ENCODE results near the gene PGM5.
"Not testable (repeated sequence)": the region's sequence is repeated elsewhere in the genome, so short reads cannot be mapped to it uniquely, and the experiment has no call there.

The PGM5 gene

GRCh38 chr9:68383894-68384293 is 27.5 kb downstream of the PGM5 start:
- DNase-seq, result not testable (repeated sequence)

DNA sequence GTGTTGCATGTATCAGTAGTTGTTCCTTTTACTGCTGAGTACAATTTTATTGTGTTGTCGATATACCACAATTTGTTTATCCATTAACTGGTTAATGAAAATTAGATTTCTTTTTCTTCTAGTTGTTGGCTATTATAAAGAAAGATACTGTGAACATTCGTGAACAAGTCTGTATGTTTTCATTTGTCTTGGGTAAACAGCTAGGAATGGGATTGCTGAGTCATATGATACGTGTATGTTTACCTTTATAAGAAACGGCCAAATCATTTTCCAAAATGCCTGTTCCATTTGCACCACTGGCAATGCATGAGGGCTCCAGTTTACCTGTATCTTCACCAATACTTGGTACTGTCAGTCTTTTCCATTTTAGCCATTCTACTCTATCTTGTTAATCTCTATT is 33.1 kb downstream of the PGM5 start:
- DNase-seq, result not testable (repeated sequence)

DNA sequence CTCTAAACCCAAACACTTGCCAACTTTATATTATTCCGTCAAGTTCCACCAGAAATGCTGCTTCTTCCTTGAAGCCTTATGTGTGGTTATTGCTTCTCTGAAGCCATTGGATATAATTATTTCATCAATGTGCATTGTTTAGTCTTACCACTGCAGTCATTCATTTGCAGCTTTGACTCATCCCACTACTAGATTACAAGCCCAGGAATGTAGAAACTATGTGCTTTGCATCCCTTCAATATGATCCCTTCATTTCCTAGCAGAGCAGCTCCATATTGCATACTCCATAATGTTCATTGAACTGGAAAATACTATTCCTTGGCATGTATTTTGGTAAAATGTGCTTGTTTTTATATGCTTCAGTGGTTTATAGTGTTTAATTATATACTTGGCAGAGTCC is 34.3 kb downstream of the PGM5 start:
- not testable (repeated sequence) for DNase-seq

GRCh38 chr9:68396411-68397094 is 40.1 kb downstream of the PGM5 start:
- not testable (repeated sequence) for DNase-seq

DNA sequence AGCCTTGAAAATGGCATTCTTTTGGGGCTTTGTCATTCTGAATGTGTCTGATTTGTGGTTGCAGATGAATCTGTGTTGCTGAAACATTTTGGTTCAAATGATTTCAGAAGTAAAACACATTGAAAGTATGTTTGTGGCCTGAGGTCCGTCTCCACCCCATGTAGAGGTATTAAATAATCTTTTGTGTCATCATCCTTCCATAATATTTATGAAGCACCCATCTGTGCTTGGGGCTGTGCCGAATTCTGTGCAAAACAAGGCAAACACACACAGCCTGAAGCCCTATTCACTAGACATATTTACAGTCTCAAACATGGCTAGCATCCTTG is 40.6 kb downstream of the PGM5 start:
- DNase-seq, result not testable (repeated sequence)

GRCh38 chr9:68397796-68398195 is 41.4 kb downstream of the PGM5 start:
- DNase-seq, result not testable (repeated sequence)

DNA sequence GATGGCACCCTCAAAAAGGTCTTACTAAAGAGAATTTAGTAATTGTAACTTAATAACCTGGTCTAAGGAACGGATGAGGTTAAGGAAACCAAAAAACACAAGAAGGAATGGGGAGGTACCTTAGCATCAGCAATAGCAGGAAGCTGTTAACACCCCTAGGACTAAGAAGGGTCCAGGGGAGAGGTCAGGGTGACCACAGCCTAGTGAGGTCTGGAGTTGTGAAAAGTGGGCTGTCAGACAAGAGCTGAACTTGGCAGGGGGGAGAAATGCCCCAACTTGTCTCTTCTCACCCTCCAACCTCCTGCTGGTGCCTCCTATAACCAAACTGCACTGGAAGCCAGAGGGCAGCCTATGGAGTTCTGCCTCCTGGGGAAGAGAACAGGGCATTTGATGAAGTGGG is 41.9 kb downstream of the PGM5 start:
- DNase-seq, result not testable (repeated sequence)

- DNase-seq, result not testable (repeated sequence)
These were observed 48.2 kb downstream of the PGM5 start for GRCh38 chr9:68404421-68405185.

- not testable (repeated sequence) for DNase-seq
These were observed 55.5 kb downstream of the PGM5 start for GRCh38 chr9:68411865-68412264.

- DNase-seq, result not testable (repeated sequence)
These were observed 56.3 kb downstream of the PGM5 start for GRCh38 chr9:68412754-68413153.

GRCh38 chr9:68415065-68415464 is 58.7 kb downstream of the PGM5 start:
- not testable (repeated sequence) for DNase-seq

DNA sequence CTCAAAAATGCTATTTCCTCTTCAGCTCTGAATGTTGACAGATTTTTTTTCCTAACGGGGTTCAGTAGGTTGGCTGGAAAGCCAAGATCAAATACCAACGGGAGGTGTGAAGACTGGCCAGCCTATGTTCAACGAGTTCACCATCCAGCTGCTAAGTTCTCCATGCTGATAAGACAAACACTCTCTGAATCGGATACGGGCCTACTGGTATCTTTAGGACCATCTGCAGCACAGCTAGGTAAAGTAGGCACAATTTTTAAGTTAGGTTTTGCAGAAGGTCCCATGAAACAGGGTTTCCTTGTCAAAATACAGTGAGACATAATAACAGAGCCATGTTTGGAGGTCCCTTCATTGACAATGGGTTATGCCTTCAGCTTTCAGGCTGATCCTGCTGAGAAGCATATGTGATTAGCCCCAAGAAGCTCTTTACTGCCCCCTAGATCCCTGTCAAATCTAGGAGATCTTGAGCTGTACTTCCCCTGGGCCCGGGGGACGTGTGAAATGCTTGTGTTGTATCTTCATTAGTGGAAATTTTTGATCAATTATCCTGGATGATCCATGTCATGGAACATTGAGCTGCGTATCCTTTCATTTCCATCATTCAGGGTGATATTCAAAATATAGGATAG is 60.6 kb downstream of the PGM5 start:
- no peak for DNase-seq

GRCh38 chr9:68417762-68418161 is 61.4 kb downstream of the PGM5 start:
- no peak for DNase-seq

DNA sequence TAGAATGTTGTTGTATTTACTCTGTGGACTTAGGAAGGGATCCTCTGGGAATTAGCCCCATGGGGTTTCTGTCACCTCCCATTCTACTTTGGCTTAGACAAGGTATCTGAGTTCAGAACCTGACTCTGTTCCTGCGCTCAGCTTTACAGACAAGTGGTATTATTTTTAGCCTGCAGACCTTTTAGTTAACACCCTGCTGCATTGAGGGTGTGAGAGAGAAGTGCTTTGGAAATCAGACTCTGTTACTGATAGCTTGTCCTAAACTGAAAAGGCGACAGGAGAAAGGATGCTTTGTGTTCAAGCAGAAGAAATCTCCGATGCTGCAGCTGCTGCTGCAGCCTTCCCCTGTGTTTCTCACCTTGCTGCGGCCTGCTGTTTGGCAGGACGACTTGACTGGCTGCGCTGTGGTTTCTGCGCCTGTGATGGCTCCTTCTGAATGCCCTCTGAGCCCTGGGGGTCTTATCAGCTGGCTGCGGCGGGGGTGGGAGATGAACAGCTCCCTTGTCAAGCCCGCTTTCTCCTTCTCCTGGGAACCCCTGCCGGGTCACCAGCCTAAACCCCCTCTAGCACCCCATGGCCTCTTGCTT is 61.9 kb downstream of the PGM5 start:
- no peak for DNase-seq

DNA sequence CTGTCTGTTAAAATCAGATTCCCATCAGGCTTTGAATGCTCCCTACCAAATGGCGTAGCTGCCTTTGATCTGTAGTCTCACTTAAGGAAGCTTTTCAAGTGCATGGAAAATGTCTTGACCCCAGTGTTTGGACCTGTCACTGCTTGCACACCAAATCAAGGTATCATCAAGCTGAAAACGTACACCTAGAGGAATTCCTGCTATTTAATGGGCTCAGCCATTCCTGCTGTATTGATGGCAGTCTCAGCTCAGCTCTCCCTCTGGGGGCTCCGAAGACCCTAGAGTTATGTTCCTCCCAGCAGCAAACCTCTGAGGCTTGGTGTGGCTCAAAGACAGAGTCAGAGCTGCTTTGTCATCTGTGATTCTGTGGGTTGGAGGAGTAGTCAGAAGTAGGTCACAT is 63.5 kb downstream of the PGM5 start:
- DNase-seq, result no peak

GRCh38 chr9:68426755-68427154 is 70.3 kb downstream of the PGM5 start:
- DNase-seq, result no peak

- no peak for DNase-seq
These were observed 71.0 kb downstream of the PGM5 start for GRCh38 chr9:68427216-68427977.

- no peak for DNase-seq
These were observed 72.1 kb downstream of the PGM5 start for GRCh38 chr9:68428481-68428880.

GRCh38 chr9:68429631-68430030 is 73.2 kb downstream of the PGM5 start:
- no peak for DNase-seq

GRCh38 chr9:68431307-68431706 is 74.9 kb downstream of the PGM5 start:
- no peak for DNase-seq

DNA sequence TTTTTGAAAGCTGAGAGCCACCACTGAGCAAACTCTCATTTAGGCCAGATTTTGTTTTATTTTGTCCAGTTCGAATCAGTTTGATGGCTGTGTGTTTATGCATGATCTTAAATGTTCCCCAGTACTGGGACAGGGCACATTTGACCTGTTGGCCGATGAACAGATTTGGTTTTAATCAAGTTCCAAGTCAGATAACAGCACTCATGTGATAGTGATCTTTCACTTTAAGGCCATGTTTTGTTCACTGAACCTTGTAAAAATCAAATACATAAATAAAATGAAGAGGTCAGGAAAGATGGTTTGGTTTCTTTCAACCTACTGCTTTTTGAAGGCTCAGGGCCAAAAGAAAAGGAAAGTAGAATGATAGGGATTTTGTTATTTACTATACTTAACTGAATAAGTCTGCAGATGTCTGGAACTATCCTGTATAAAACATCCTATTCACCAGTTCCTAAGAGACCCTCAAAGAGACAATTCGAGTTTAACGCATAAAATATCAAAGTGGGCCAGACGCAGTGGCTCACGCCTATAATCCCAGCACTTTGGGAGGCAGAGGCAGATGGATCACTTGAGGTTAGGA is 77.2 kb downstream of the PGM5 start:
- DNase-seq, result no peak

DNA sequence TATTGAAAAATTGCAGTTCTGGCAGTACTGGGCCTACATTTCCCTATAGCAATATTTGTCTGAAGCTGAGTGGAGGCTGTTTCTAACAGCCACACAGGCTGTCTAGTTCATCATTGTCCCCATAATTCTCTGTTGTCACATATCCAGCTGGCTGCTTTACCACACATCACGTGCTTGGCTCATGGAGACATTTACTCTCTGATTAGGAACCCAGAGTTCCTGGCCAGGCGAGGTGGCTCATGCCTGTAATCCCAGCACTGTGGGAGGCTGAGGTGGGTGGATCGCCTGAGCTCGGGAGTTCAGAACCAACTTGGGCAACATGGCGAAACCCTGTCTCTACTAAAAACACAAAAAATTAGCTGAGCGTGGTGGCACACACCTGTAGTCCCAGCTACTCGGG is 81.4 kb downstream of the PGM5 start:
- DNase-seq, result no peak

- DNase-seq, result no peak
These were observed 87.2 kb downstream of the PGM5 start for GRCh38 chr9:68443624-68444023.
